Hematopoietic multipotent progenitor cell treated with erythropoietin and hydrocortisone succinate and interleukin-3 and kit ligand, for 17 days (in vitro differentiated cells): ENCODE results near the gene RAD51B.

Experiments used
- DNase-seq: peaks from one replicate; pipeline ENCODE4 v3.0.0-alpha.2; 2015; ENCODE audit warnings: low spot score

RAD51B gene

GRCh38 chr14:68146818-68147217 is 327.2 kb downstream of the RAD51B start:
- DNase-seq, result no peak

GRCh38 chr14:68147303-68147702 is 327.7 kb downstream of the RAD51B start:
- DNase-seq, result no peak

- DNase-seq, result no peak
Measured at GRCh38 chr14:68148276-68148675, 328.7 kb downstream of the RAD51B start.

- DNase-seq, result no peak
Measured at GRCh38 chr14:68148763-68149162, 329.2 kb downstream of the RAD51B start.

- no peak for DNase-seq
Measured at GRCh38 chr14:68153275-68153674, 333.7 kb downstream of the RAD51B start.

- no peak for DNase-seq
Measured at GRCh38 chr14:68154275-68154674, 334.7 kb downstream of the RAD51B start.

- DNase-seq, result no peak
Measured at GRCh38 chr14:68157971-68158371, 338.4 kb downstream of the RAD51B start.

- DNase-seq, result no peak
Measured at GRCh38 chr14:68158640-68159039, 339.1 kb downstream of the RAD51B start.

- no peak for DNase-seq
Measured at GRCh38 chr14:68159701-68160633, 340.4 kb downstream of the RAD51B start.

- DNase-seq, result no peak
Measured at GRCh38 chr14:68160779-68161546, 341.4 kb downstream of the RAD51B start.

GRCh38 chr14:68162887-68163286 is 343.3 kb downstream of the RAD51B start:
- no peak for DNase-seq

- DNase-seq, result no peak
Measured at GRCh38 chr14:68164711-68165113, 345.1 kb downstream of the RAD51B start.

- no peak for DNase-seq
Measured at GRCh38 chr14:68165274-68165843, 345.8 kb downstream of the RAD51B start.

- DNase-seq, result no peak
Measured at GRCh38 chr14:68166731-68167382, 347.3 kb downstream of the RAD51B start.

- DNase-seq, result no peak
Measured at GRCh38 chr14:68167383-68168087, 348.0 kb downstream of the RAD51B start.

- no peak for DNase-seq
Measured at GRCh38 chr14:68168460-68169109, 349.0 kb downstream of the RAD51B start.

- no peak for DNase-seq
Measured at GRCh38 chr14:68172216-68172615, 352.6 kb downstream of the RAD51B start.

- no peak for DNase-seq
Measured at GRCh38 chr14:68172627-68173026, 353.0 kb downstream of the RAD51B start.

GRCh38 chr14:68173227-68173972 is 353.8 kb downstream of the RAD51B start:
- DNase-seq, result no peak

GRCh38 chr14:68174446-68174845 is 354.9 kb downstream of the RAD51B start:
- no peak for DNase-seq
